A673 (cell line): ENCODE measurements around the gene SCD5.

Experiments
- CTCF ChIP-seq: fragments of 300-800, 200-600 bp; sonication (generic); conservative IDR thresholded peaks from 2 replicates; pipeline ENCODE4 v1.5.1; 2017; ENCODE audit warnings: low read depth, mild to moderate bottlenecking, antibody characterized with exemption, low read length, moderate library complexity, mixed read lengths
- EZH2 ChIP-seq: fragments of 200-600 bp; sonication (generic); IDR thresholded peaks from 2 replicates; pipeline ENCODE4 v1.6.1; 2017; ENCODE audit warnings: borderline replicate concordance, low read depth, mild to moderate bottlenecking, mixed read lengths, antibody characterized with exemption, low read length; ENCODE audit not compliant: poor library complexity, severe bottlenecking

- TF ChIP-seq CTCF (no peak), EZH2 (no peak)
Observed at GRCh38 chr4:82692101-82692780, 106.4 kb downstream of the SCD5 start.
